IMR-90 (cell line): Measurements from ENCODE around the gene DCUN1D4. TPM values are rescaled to one million over a fixed set of nuclear protein-coding genes. Genes with fewer than 3 reads are reported as not detected.

Experiments used
- ATAC-seq: fragments of 200-7000 bp; cut with Tn5 transposase; 2 replicates; pipeline ENCODE4 v1.9.1; 2020; ENCODE audit warnings: low read depth, mild to moderate bottlenecking, moderate library complexity
- BruUV-seq: library from RNA; stranded (reverse); fragments of 400-500 nt; replicated peaks from 2 replicates; lab custom pipeline; 2021; lab: Mats Ljungman, UMichigan
- CTCF ChIA-PET: fragments of 300-600 bp; formaldehyde crosslinking; extraction: SDS; loops from one replicate; lab custom pipeline; 2021; ENCODE audit warnings: antibody characterized with exemption; lab: Yijun Ruan, JAX
- POLR2A ChIA-PET: fragments of 300-600 bp; sonication (Branson Sonifier 250); formaldehyde crosslinking; loops from one replicate; lab custom pipeline; 2022; ENCODE audit warnings: antibody characterized with exemption; ENCODE audit not compliant: unreplicated experiment; lab: Charles Lee
- DNase-seq: peaks from one replicate; pipeline ENCODE4 v3.0.0; 2013
- H2AFZ ChIP-seq: replicated peaks from 2 replicates; pipeline ENCODE3; 2013; ENCODE audit warnings: low read length, mild to moderate bottlenecking; ENCODE audit not compliant: poor library complexity
- H2AK5ac ChIP-seq: 2 replicates; pipeline ENCODE4 v1.6.1; 2013; ENCODE audit warnings: low read depth, low read length, inconsistent platforms
- H2AK9ac ChIP-seq: replicated peaks from 2 replicates; pipeline ENCODE3; 2013; ENCODE audit warnings: mild to moderate bottlenecking, low read depth, low read length, moderate library complexity; ENCODE audit not compliant: poor library complexity
- H2BK120ac ChIP-seq: 2 replicates; pipeline ENCODE4 v1.6.1; 2013; ENCODE audit warnings: low read depth, low read length, inconsistent platforms
- H2BK15ac ChIP-seq: 3 replicates; pipeline ENCODE4 v1.6.1; 2013; ENCODE audit warnings: low read depth, low read length, inconsistent platforms
- H2BK20ac ChIP-seq: 2 replicates; pipeline ENCODE4 v1.6.1; 2013; ENCODE audit warnings: low read depth, mild to moderate bottlenecking, inconsistent platforms, low read length, moderate library complexity
- H2BK5ac ChIP-seq: 2 replicates; pipeline ENCODE4 v1.6.1; 2013; ENCODE audit warnings: mild to moderate bottlenecking, low read depth, low read length, inconsistent platforms; ENCODE audit not compliant: poor library complexity, severe bottlenecking
- H3K14ac ChIP-seq: replicated peaks from 2 replicates; pipeline ENCODE4 v1.6.1; 2013; ENCODE audit warnings: low read depth, low read length, inconsistent platforms
- H3K18ac ChIP-seq: 2 replicates; pipeline ENCODE4 v1.6.1; 2013; ENCODE audit warnings: low read depth, low read length, control low read depth
- H3K23ac ChIP-seq: 2 replicates; pipeline ENCODE4 v1.6.1; 2013; ENCODE audit warnings: low read depth, low read length, inconsistent platforms
- H3K27ac ChIP-seq: 2 replicates; pipeline ENCODE4 v1.5.1; 2013; ENCODE audit warnings: mild to moderate bottlenecking, control low read depth, low read length; ENCODE audit not compliant: insufficient read depth
- H3K27me3 ChIP-seq: 2 replicates; pipeline ENCODE4 v1.6.1; 2013; ENCODE audit warnings: low read length; ENCODE audit not compliant: control insufficient read depth, insufficient read depth
- H3K36me3 ChIP-seq: 2 replicates; pipeline ENCODE4 v1.6.1; 2013; ENCODE audit warnings: low read length, mixed read lengths; ENCODE audit not compliant: control insufficient read depth, insufficient read depth
- H3K4ac ChIP-seq: 2 replicates; pipeline ENCODE4 v1.6.1; 2013; ENCODE audit warnings: low read depth, low read length, inconsistent platforms
- H3K4me1 ChIP-seq: 2 replicates; pipeline ENCODE4 v1.6.1; 2013; ENCODE audit warnings: low read length, mixed read lengths; ENCODE audit not compliant: control insufficient read depth, insufficient read depth
- H3K4me2 ChIP-seq: 2 replicates; pipeline ENCODE4 v1.6.1; 2013; ENCODE audit warnings: low read depth, mild to moderate bottlenecking, control low read depth, low read length, moderate library complexity
- H3K4me3 ChIP-seq: 2 replicates; pipeline ENCODE4 v1.5.1; 2013; ENCODE audit warnings: low read depth, mild to moderate bottlenecking, control low read depth, low read length, moderate library complexity; ENCODE audit not compliant: insufficient read depth
- H3K56ac ChIP-seq: 2 replicates; pipeline ENCODE4 v1.6.1; 2013; ENCODE audit warnings: low read length, inconsistent platforms; ENCODE audit not compliant: insufficient read depth; ENCODE audit errors: extremely low read depth
- H3K79me1 ChIP-seq, 2 experiments: 2 replicates each; pipeline ENCODE4 v1.6.1; 2013; ENCODE audit warnings: low read length in 2 of 2, inconsistent platforms in 1 of 2, low read depth in 1 of 2
- H3K9ac ChIP-seq: 2 replicates; pipeline ENCODE4 v1.6.1; 2013; ENCODE audit warnings: low read depth, low read length, control low read depth
- H3K9me1 ChIP-seq: 2 replicates; pipeline ENCODE4 v1.6.1; 2013; ENCODE audit warnings: low read length, inconsistent platforms; ENCODE audit not compliant: insufficient read depth
- H3K9me3 ChIP-seq: 2 replicates; pipeline ENCODE4 v1.6.1; 2013; ENCODE audit warnings: low read length; ENCODE audit not compliant: control insufficient read depth, insufficient read depth
- H4K20me1 ChIP-seq: 2 replicates; pipeline ENCODE4 v1.6.1; 2013; ENCODE audit warnings: low read length, inconsistent platforms; ENCODE audit not compliant: insufficient read depth
- H4K5ac ChIP-seq: 2 replicates; pipeline ENCODE4 v1.6.1; 2013; ENCODE audit warnings: mild to moderate bottlenecking, low read depth, low read length, control low read depth
- H4K8ac ChIP-seq, 2 experiments: 2 replicates each; pipeline ENCODE4 v1.6.1; 2013; ENCODE audit warnings: low read depth in 2 of 2, low read length in 2 of 2, control low read depth in 1 of 2, inconsistent platforms in 1 of 2
- H4K91ac ChIP-seq: 2 replicates; pipeline ENCODE4 v1.6.1; 2013; ENCODE audit warnings: low read depth, low read length, inconsistent platforms; ENCODE audit not compliant: insufficient read depth
- BHLHE40 ChIP-seq: fragments of 150-350 bp; IDR thresholded peaks from 2 replicates; pipeline ENCODE4 v1.6.1; 2016; ENCODE audit warnings: mild to moderate bottlenecking, low read depth, low read length
- CEBPB ChIP-seq: IDR thresholded peaks from 2 replicates; pipeline ENCODE4 v1.6.1; 2012; ENCODE audit warnings: low read depth, low read length, improper control_type of control experiment
- CHD1 ChIP-seq: IDR thresholded peaks from 2 replicates; pipeline ENCODE4 v1.6.1; 2012; ENCODE audit warnings: low read depth, low read length, improper control_type of control experiment
- FOS ChIP-seq: fragments of 150-350 bp; IDR thresholded peaks from 2 replicates; pipeline ENCODE4 v1.6.1; 2016; ENCODE audit warnings: low read depth, low read length
- MAFK ChIP-seq: IDR thresholded peaks from 2 replicates; pipeline ENCODE4 v1.6.1; 2012; ENCODE audit warnings: low read depth, low read length, improper control_type of control experiment
- MAZ ChIP-seq: IDR thresholded peaks from 2 replicates; pipeline ENCODE4 v1.6.1; 2012; ENCODE audit warnings: low read depth, mild to moderate bottlenecking, low read length, improper control_type of control experiment, moderate library complexity, borderline replicate concordance
- MXI1 ChIP-seq: IDR thresholded peaks from 2 replicates; pipeline ENCODE4 v1.6.1; 2012; ENCODE audit warnings: low read depth, mild to moderate bottlenecking, low read length, moderate library complexity, borderline replicate concordance
- NFE2L2 ChIP-seq: fragments of 150-350 bp; IDR thresholded peaks from 2 replicates; pipeline ENCODE4 v1.6.1; 2016; ENCODE audit warnings: low read depth, mild to moderate bottlenecking, low read length
- POLR2A ChIP-seq: IDR thresholded peaks from 2 replicates; pipeline ENCODE4 v1.6.1; 2012; ENCODE audit warnings: mild to moderate bottlenecking, low read depth, low read length
- RAD21 ChIP-seq: IDR thresholded peaks from 2 replicates; pipeline ENCODE4 v1.6.1; 2012; ENCODE audit warnings: low read length, improper control_type of control experiment
- RCOR1 ChIP-seq: IDR thresholded peaks from 2 replicates; pipeline ENCODE4 v1.6.1; 2012; ENCODE audit warnings: mild to moderate bottlenecking, low read length, improper control_type of control experiment; ENCODE audit not compliant: insufficient replicate concordance
- RFX5 ChIP-seq: IDR thresholded peaks from 2 replicates; pipeline ENCODE4 v1.8.0; 2012; ENCODE audit warnings: low read depth, mild to moderate bottlenecking, low read length, moderate library complexity
- SMC3 ChIP-seq: fragments of 150-350 bp; IDR thresholded peaks from 2 replicates; pipeline ENCODE4 v1.6.1; 2016; ENCODE audit warnings: low read depth, mild to moderate bottlenecking, antibody characterized with exemption, low read length, moderate library complexity
- dilution Hi-C: fragments of 300-500 bp; cut with HindIII; formaldehyde crosslinking; loops from one replicate; pipeline ENCODE4 v1.14.3; 2018; ENCODE audit warnings: low sequenced_read_pairs; ENCODE audit not compliant: unreplicated experiment
- in situ Hi-C: fragments of 300-500 bp; cut with MboI; formaldehyde crosslinking; loops from 3 replicates; pipeline ENCODE4 v1.14.3; 2019; ENCODE audit warnings: low sequenced_read_pairs, inconsistent platforms, mixed read lengths
- intact Hi-C: fragments of 100-400 bp; cut with micrococcal nuclease; formaldehyde crosslinking; loops from 2 replicates; pipeline ENCODE4 v1.10.0; 2022
- polyA plus RNA-seq, 3 experiments: library from polyadenylated mRNA; depleted of rRNA; stranded (reverse); fragments of >200 nt; gene quantifications; 2 replicates each; pipeline ENCODE4 v1.2.3, GENCODE V29; 2012; ENCODE audit warnings: low replicate concordance in 1 of 3
- total RNA-seq: library from RNA; depleted of rRNA; stranded (reverse); fragments of >200 nt; gene quantifications from 2 replicates; pipeline ENCODE4 v1.2.3, GENCODE V29; 2012
- TF ChIP-seq, protein P1 (sequence below): fragments of 150-350 bp; IDR thresholded peaks from 2 replicates; pipeline ENCODE4 v1.6.1; 2016; ENCODE audit warnings: low read depth, mild to moderate bottlenecking, low read length, moderate library complexity, borderline replicate concordance
- TF ChIP-seq, protein P2 (sequence below): conservative IDR thresholded peaks from 2 replicates; pipeline ENCODE4 v1.5.1; 2012; ENCODE audit warnings: mild to moderate bottlenecking, low read depth, low read length, improper control_type of control experiment
- TF ChIP-seq, protein P3 (sequence below): fragments of 150-350 bp; IDR thresholded peaks from 2 replicates; pipeline ENCODE4 v1.6.1; 2017; ENCODE audit warnings: mild to moderate bottlenecking, antibody characterized with exemption, low read length, low read depth

DCUN1D4 gene
- total and polyA plus RNA-seq, 2 of the 4 experiments (the other 2 are of a cell fraction): 31.0 to 44.3 TPM

DNA sequence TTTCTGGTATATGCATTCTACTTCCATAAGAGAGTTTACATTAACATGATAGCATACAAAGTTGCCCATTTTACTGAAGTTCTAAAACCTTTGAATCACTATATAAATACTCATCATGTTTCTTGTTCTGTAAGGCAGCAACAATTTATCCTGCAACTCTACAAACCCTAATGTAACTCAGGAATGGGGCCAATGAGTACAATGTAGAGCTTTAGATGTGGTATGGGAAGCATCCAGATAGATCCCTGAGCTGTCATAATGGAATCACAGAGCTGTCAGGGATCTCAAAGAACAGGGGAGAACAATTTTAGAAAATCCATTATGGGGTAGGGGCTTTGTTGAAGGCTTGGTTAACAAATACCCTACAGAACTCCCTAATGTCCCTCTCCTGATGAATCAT is 88.5 kb downstream of the DCUN1D4 start:
- POLR2A ChIA-PET: no interaction called here
- no peak overlapping the region for H3K4me3 ChIP-seq
- no peak overlapping the region for H2AK5ac ChIP-seq
- H2BK120ac ChIP-seq: no peak overlapping the region
- no peak overlapping the region for H3K4ac ChIP-seq
- H2AFZ ChIP-seq: no peak overlapping the region
- H2AK9ac ChIP-seq: no peak overlapping the region
- no peak for DNase-seq
- no peak for ATAC-seq
- no peak overlapping the region for H2BK15ac ChIP-seq
- intact Hi-C loops (no loop called here), dilution Hi-C loops (no loop called here), in situ Hi-C loops (no loop called here)
- H3K9me1 ChIP-seq: no peaks in the 10 kb centered on the region
- no peak overlapping the region for H3K56ac ChIP-seq
- no peak overlapping the region for H2BK5ac ChIP-seq
- CTCF ChIA-PET: no interaction called here
- no peak overlapping the region for H2BK20ac ChIP-seq
- no peak overlapping the region for H3K27ac ChIP-seq
- no peak overlapping the region for H4K91ac ChIP-seq
- no peak overlapping the region for H3K14ac ChIP-seq
- H3K4me2 ChIP-seq: no peak overlapping the region
- no peak overlapping the region for H4K5ac ChIP-seq
- H3K36me3 ChIP-seq: no peaks in the 10 kb centered on the region
- H3K23ac ChIP-seq: no peak overlapping the region
- H3K27me3 ChIP-seq: peaks cover 2% of the 10 kb centered on the region; the same call in 1 of the 2 replicates
- H3K9ac ChIP-seq: no peak overlapping the region
- H3K9me3 ChIP-seq: no peaks in the 10 kb centered on the region
- H4K8ac ChIP-seq: no peak overlapping the region
- BruUV-seq: no TSS peak
- TF ChIP-seq RCOR1: no peak
- no peak for TF ChIP-seq CEBPB
- no peak for TF ChIP-seq NFE2L2
- TF ChIP-seq, protein P1, sequence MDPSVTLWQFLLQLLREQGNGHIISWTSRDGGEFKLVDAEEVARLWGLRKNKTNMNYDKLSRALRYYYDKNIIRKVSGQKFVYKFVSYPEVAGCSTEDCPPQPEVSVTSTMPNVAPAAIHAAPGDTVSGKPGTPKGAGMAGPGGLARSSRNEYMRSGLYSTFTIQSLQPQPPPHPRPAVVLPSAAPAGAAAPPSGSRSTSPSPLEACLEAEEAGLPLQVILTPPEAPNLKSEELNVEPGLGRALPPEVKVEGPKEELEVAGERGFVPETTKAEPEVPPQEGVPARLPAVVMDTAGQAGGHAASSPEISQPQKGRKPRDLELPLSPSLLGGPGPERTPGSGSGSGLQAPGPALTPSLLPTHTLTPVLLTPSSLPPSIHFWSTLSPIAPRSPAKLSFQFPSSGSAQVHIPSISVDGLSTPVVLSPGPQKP: no peak
- TF ChIP-seq CHD1: no peak
- no peak for TF ChIP-seq SMC3
- no peak for TF ChIP-seq POLR2A
- TF ChIP-seq, protein P2, sequence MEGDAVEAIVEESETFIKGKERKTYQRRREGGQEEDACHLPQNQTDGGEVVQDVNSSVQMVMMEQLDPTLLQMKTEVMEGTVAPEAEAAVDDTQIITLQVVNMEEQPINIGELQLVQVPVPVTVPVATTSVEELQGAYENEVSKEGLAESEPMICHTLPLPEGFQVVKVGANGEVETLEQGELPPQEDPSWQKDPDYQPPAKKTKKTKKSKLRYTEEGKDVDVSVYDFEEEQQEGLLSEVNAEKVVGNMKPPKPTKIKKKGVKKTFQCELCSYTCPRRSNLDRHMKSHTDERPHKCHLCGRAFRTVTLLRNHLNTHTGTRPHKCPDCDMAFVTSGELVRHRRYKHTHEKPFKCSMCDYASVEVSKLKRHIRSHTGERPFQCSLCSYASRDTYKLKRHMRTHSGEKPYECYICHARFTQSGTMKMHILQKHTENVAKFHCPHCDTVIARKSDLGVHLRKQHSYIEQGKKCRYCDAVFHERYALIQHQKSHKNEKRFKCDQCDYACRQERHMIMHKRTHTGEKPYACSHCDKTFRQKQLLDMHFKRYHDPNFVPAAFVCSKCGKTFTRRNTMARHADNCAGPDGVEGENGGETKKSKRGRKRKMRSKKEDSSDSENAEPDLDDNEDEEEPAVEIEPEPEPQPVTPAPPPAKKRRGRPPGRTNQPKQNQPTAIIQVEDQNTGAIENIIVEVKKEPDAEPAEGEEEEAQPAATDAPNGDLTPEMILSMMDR: no peak
- TF ChIP-seq MAZ: no peak
- TF ChIP-seq FOS: no peak
- TF ChIP-seq, protein P3, sequence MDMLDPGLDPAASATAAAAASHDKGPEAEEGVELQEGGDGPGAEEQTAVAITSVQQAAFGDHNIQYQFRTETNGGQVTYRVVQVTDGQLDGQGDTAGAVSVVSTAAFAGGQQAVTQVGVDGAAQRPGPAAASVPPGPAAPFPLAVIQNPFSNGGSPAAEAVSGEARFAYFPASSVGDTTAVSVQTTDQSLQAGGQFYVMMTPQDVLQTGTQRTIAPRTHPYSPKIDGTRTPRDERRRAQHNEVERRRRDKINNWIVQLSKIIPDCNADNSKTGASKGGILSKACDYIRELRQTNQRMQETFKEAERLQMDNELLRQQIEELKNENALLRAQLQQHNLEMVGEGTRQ: no peak
- no peak for TF ChIP-seq RAD21
- TF ChIP-seq BHLHE40: no peak
- no peak for TF ChIP-seq MXI1
- TF ChIP-seq MAFK: no peak
- TF ChIP-seq RFX5: no peak
- H3K18ac ChIP-seq: no peak overlapping the region
- no peaks in the 10 kb centered on the region for H4K20me1 ChIP-seq
- H3K4me1 ChIP-seq: no peaks in the 10 kb centered on the region
- no peaks in the 10 kb centered on the region for H3K79me1 ChIP-seq
